AG09309 (cell line): Measurements from ENCODE around the gene NEDD4.
A peak's percentile ranks its signal among the peaks of the same experiment; 100 is the strongest.
"Not testable (repeated sequence)": the region's sequence is repeated elsewhere in the genome, so short reads cannot be mapped to it uniquely, and the experiment has no call there.

Source experiments
- DNase-seq: peaks from one replicate; pipeline ENCODE4 v3.0.0-alpha.2; 2010; ENCODE audit warnings: low read depth
- H3K4me3 ChIP-seq: 2 replicates; pipeline ENCODE4 v1.5.1; 2011; ENCODE audit warnings: mild to moderate bottlenecking, low read depth, low read length, moderate library complexity; ENCODE audit not compliant: control insufficient read depth
- TF ChIP-seq, protein P1 (sequence below): IDR thresholded peaks from 2 replicates; pipeline ENCODE4 v1.5.1; 2011; ENCODE audit warnings: mild to moderate bottlenecking, low read depth, low read length, inconsistent platforms; ENCODE audit not compliant: insufficient read depth, control insufficient read depth; ENCODE audit errors: missing control alignments

NEDD4 gene

DNA sequence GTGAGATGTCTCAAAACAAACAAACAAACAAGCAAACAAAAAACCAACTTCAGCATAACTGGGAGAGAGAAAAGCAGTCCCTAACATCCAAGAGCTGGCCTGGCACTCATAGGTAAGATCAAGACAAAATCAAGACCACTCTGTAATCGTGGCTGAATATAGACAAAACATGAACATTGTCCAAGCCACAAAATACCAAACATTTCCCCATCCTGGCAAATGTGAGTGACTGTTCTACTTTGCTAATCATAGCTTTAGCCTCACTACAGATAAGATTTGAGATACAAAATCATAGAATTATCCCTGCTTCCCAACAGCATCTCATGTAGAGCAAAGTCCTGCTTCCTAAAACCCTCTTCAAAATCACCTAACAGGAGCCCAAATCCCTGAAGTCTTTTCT lies 133.7 kb downstream of the NEDD4 start:
- TF ChIP-seq, protein P1, sequence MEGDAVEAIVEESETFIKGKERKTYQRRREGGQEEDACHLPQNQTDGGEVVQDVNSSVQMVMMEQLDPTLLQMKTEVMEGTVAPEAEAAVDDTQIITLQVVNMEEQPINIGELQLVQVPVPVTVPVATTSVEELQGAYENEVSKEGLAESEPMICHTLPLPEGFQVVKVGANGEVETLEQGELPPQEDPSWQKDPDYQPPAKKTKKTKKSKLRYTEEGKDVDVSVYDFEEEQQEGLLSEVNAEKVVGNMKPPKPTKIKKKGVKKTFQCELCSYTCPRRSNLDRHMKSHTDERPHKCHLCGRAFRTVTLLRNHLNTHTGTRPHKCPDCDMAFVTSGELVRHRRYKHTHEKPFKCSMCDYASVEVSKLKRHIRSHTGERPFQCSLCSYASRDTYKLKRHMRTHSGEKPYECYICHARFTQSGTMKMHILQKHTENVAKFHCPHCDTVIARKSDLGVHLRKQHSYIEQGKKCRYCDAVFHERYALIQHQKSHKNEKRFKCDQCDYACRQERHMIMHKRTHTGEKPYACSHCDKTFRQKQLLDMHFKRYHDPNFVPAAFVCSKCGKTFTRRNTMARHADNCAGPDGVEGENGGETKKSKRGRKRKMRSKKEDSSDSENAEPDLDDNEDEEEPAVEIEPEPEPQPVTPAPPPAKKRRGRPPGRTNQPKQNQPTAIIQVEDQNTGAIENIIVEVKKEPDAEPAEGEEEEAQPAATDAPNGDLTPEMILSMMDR, result no peak
- DNase-seq, result no peak

DNA sequence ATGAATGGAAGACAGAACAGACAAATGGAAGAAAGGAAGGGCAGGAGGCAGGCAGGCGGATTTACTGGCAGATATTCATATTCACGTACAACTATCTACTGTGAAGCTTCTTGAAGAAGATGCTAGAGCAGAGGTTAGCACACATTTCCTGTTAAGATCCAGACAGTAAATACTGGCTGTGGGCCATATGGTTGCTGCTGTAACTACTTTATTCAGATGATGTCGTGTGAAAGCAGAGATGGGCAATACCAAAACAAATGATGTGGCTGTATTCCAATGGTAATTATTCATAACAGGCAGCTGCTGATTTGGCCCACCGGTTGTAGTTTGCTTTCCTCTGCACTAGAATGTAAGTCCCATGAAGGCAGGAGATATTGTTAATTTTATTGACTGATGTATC lies 134.8 kb downstream of the NEDD4 start:
- DNase-seq, result no peak
- TF ChIP-seq, protein P1, result no peak
- H3K4me3 ChIP-seq, result no peak overlapping the region

More for the DNA sequence above, 133.7 kb downstream of the NEDD4 start:
- H3K4me3 ChIP-seq, result no peak overlapping the region

DNA sequence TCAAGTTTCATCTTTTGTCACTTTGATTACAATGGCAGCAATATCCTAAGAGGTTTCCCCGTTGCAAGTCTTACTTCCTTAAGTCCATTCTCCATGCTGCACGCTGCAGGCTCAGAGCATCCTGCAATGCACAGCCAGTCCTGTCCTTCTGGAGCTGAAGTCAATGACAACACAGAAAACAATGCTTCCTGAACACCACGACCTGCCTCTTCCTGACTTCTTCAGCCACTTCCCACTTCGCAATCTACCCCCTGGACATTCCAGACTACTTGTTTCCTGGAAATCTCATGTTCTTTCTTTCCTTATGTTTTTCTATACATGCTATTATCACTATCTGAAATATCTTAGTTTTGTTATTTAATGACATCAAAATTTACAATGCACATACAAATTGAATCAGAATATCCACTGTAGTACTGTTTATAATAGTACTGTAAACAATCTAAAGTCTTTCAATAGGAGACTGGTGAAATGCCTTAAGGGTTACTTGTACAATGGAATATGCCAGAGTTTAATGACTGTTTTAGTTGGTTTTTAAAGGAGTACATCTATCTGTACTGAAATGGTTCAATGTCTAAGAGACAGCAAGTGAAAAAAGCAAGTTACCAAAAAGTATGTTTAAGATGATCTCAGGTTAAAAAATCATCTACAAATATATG lies 136.8 kb downstream of the NEDD4 start:
- DNase-seq, result no peak
- H3K4me3 ChIP-seq, result no peak overlapping the region
- TF ChIP-seq, protein P1, result no peak

DNA sequence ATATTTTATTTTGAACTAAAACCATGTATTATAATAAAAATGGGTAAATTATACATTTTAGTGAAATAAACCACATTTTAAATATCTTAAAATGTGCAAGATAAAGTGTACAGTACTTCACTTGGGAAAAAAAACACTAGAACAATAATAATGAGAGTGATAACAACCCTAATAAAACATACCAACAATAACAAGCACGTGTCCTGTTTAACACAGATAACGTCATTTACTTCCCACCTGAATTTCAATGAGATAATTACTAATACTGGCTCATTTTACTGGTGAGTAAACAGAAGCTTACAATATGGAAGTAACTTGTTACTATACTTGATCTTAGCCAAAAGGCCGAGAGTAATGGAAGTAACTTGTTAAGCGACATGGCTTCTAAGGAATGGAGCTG lies 140.3 kb downstream of the NEDD4 start:
- TF ChIP-seq, protein P1, result no peak
- no peak for DNase-seq
- H3K4me3 ChIP-seq, result no peak overlapping the region

DNA sequence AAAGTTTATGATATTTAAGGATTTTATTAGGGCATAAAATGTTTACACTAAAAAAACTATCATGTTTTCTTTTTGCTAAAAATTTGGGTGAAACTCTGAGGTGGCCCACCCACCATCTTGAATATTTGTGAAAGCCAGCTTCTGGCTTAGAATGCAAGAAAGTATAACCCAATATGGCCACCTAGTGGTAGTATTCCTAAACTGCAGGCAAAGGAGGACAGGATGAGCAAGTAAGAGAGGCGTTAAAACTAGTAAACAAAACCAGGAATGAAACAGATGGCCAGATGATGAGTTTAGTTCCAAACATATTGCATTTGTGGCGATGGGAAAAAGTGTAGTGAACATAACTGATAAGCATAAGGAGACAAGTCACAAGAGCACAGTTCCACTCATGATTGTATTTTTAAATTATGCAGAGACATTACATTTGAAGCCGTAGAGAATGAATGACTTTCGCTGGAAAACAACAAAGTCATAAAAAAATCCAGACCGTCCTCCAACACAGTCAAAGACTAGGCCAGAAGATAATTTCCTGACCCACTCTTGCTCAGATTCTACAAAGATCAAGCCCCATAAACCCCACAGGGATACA lies 147.2 kb downstream of the NEDD4 start:
- TF ChIP-seq, protein P1, result peak; percentile 78
- no peak overlapping the region for H3K4me3 ChIP-seq
- peak; percentile 64 for DNase-seq

DNA sequence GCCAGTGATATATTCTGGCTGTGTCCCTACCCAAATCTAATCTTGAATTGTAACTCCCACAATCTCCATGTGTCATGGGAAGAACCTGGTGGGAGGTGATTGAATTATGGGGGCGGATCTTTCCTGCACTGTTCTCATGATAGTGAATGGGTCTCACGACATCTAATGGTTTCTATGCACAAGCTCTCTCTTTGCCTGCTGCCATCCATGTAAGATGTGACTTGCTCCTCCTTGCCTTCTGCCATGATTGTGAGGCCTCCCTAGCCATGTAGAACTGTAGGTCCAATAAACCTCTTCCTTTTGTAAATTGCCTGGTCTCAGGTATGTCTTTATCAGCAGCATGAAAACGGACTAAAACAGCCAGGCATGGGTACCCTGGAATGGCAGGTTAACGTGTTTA lies 150.5 kb downstream of the NEDD4 start:
- not testable (repeated sequence) for H3K4me3 ChIP-seq, DNase-seq

DNA sequence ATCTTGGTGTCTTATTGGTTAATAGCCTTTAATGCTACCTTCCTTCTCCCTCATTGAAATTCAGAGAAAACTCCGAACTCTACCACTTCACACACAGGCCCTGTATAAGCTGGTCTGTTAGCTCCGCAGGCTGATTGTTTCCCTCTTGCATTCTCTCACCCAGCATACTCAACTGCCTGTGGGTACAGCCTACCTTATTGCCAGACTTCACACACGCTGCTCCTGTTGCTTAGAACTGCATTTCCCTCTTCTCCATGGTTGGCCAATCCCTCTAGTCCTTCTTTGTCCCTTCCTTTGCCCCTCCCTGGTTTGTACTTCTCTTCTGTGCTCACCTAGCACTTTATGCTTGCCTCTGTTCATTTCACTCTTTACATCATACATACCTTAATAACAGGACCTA lies 157.5 kb downstream of the NEDD4 start:
- TF ChIP-seq, protein P1, result no peak
- no peak overlapping the region for H3K4me3 ChIP-seq
- no peak for DNase-seq
